HG03280 (cell line): ENCODE results near the gene CUTC.

Source experiments
- ATAC-seq: cut with Tn5 transposase; IDR thresholded peaks from one replicate; pipeline ENCODE4 v1.9.1; 2021; ENCODE audit warnings: mild to moderate bottlenecking, moderate library complexity; ENCODE audit not compliant: unreplicated experiment

Gene CUTC

GRCh38 chr10:99782447-99783286 is 50.6 kb downstream of the CUTC start, which contains the start of gene ABCC2:
Gene ABCC2, plus strand, starts transcription at chr10:99782640. Its CDS starts 205 bp downstream, at chr10:99782845.
- ATAC-seq: no peak

DNA sequence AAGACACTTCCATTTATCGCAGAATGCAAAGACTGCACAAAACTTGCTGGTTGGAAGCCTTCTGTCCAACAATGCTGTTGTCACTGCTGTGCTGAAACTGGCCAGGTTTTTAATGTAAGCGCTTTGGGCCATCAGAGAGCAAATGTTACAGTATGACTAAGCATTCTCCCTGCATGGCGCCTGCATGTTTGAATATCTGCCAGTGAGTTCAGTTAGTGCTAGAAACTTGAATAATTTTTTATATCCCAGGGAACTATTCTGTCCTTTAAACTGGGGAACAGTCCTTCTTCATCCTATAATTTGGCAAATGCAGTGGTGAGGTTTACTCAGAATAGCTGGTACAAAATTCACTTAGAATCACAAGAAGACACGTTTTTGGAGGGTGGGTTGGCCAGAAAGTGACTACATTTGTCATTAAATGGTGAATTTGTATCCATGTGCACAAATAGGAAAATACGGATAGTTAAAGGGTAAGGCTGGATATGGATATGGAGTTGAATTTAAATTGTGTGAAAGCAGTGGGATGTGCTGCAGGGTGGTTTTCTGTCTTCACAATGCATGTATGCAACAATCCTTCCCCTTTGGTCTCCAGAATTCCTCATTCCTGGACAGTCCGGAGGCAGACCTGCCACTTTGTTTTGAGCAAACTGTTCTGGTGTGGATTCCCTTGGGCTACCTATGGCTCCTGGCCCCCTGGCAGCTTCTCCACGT is 52.1 kb downstream of the CUTC start:
- ATAC-seq: no peak

- ATAC-seq: no peak
These were observed 52.9 kb downstream of the CUTC start for GRCh38 chr10:99784727-99785441.

DNA sequence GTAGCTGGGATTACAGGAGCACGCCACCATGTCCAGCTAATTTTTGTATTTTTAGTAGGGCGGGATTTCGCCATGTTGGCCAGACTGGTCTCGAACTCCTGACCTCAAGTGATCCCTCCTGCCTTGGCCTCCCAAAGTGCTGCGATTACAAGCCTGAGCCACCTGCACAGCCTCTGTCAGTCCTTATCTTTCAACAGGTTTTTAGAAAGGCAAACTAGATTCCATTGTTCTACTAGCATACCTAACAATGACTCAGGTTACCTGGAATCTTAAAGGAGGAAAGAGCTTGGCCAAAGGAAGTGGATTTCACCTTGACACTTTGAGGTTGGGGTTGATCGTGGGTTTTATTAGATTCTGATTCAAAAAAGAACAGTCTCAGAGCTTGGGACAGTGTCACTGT is 53.6 kb downstream of the CUTC start:
- no peak for ATAC-seq

DNA sequence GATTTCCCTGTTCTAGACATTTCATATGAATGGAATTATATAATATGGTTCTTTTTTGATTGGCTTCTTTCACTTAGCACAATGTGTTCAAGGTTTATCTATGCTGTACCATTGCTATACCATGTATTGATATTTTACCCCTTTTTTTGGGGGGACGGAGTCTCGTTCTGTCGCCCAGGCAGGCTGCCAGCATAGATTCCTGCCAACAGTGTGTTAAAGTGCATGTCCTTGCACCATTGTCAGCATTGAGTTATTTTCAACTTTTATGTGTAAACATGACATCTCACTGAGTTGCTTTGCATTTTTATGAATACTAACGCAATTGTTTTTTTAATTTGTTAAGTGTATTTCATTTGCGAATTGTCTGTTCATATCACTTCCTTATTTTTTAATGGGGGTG is 55.3 kb downstream of the CUTC start:
- ATAC-seq: no peak

DNA sequence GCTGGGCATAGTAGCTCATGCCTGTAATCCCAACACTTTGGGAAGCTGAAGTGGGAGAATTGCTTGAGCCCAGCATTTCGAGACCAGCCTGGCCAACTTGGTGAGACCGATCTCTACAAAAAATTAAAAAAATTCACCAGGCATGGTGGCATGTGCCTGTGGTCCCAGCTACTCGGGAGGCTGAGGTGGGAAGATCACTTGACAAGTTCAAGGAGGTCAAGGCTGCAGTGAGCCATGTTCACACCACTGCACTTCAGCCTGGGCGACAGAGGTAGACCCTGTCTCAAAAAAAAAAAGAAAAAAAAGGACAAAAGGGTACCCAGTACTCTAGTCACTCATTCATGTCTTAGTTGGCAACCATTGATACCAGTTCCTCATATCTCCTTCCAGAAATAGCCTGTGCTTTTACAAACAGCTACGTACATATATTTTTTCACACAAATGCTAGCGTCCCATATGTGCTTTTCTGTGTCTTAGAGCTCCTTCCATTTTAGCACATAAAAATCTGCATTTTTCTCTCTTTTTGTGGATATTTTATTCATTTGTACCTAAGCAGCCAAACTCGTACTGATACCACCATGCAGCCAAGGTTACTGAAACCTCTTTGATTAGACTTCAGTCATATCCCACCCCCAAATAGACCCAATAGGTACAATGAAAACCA is 55.9 kb downstream of the CUTC start:
- no peak for ATAC-seq

DNA sequence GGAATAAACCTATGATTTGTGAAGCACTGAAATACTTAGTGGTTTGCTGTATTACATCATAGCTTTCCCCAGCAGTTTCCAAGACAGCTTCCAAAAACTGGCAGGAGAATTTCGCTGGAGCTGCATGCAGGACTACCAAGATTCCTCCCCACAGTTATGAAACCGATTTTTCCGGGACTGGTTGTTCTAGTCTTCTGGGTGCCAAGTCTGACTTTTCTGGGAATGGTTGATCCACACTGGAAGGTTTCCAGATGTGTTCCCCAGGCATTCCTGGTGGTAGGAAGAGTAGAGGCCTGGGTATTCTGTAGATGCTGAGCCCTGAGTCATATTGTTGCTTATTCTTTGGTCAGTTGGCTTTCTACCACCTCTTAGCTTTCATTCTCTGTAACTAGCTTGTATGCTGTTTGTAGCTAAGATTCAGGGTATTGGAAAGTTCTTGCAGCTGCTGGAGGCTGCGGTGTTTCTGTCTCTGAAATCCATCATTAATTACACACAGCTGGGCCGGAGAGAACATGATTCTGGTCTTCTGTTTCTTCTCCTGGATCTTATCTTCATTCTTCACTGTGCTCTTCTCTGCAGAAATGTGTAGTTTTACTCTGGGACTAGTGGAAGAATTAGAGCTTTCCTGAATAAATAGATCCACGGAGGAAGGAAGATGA is 56.7 kb downstream of the CUTC start:
- no peak for ATAC-seq

DNA sequence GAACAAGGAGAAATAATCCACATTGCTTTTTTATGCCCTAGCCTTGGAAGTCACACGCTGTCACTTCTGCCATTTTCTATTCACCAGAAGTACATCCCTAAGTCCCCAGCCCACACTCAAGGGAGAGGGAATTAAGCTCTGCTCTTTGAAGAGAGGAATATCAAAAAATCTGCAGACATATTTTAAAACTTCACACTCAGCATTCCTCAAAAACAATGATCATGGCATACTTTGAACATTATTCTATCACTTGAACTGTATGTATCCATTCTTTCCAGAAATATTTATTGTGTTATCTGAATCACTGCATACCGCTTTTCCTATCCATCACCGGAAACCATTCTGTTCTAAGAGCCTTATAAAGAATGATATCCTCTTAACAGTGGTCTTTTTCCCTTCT is 59.8 kb downstream of the CUTC start:
- no peak for ATAC-seq

DNA sequence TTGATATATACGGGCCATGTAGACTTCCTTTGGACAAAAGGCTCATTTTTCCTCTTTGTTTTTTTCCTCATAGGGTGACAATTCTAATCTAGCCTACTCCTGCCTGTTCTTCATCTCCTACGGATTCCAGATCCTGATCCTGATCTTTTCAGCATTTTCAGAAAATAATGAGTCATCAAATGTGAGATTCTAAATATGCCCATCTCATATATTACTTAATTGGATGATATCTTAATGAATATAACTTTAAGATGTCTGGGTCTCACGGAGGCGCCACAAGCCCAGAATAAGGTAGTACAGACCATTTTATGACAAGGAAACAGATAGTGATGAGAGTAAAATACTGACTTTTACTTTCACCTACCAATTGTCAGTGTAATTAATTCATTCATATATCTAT is 61.8 kb downstream of the CUTC start:
- no peak for ATAC-seq

- no peak for ATAC-seq
These were observed 64.9 kb downstream of the CUTC start for GRCh38 chr10:99796928-99797327.

GRCh38 chr10:99798031-99798430 is 66.0 kb downstream of the CUTC start:
- no peak for ATAC-seq

- no peak for ATAC-seq
These were observed 66.9 kb downstream of the CUTC start for GRCh38 chr10:99798920-99799319.

DNA sequence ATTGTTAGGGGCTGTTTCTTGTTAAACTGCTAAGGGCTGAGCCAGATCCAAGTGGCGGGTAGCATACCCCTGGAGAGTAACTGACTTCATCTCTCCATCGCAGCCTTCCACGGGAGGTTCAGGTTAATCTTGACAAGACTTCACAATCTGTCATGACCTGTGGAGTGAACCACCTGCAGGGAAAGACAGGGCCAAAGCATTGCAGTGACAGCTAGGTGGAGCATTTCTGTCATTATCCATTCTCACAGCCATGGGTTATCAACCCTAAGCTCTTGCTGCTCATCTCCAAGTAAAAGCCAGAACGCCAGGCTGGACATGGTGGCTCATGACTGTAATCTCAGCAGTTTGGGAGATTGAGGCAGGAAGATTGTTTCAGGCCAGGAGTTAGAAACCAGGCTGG is 67.6 kb downstream of the CUTC start:
- ATAC-seq: no peak

DNA sequence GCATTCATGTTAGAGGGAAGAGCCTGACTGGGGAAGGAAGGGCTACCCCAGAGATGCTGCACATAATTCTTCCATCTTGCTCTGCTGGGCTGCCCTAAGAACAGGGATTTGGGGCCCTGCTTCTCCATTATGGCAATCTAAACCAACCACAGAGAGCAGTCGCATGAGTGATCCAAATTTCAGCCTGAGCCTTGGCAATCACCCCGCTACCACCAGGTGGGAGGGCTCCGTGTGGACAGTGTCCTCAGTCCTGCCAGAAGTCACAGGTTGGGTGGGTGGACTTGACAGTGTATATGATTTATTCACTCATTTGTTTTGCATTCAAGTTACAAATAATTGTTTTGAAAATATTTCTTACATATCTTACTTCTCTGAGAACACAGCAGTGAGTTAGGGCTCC is 72.4 kb downstream of the CUTC start:
- ATAC-seq: no peak

GRCh38 chr10:99805190-99805589 is 73.2 kb downstream of the CUTC start:
- ATAC-seq: no peak
